PC-3 (cell line): ENCODE results near the gene TBC1D14. TPM values are rescaled to one million over a fixed set of nuclear protein-coding genes. Genes with fewer than 3 reads are reported as not detected.

Experiments used
- ATAC-seq: fragments of 200-7000 bp; cut with Tn5 transposase; 2 replicates; pipeline ENCODE4 v1.9.1; 2020; ENCODE audit warnings: mild to moderate bottlenecking, moderate library complexity
- BruUV-seq: library from RNA; stranded (reverse); fragments of 400-500 nt; replicated peaks from 2 replicates; lab custom pipeline; 2021; lab: Mats Ljungman, UMichigan
- CTCF ChIA-PET: fragments of 300-600 bp; sonication (Branson Sonifier 250); formaldehyde crosslinking; loops from one replicate; lab custom pipeline; 2022; ENCODE audit warnings: antibody characterized with exemption; lab: Charles Lee
- POLR2A ChIA-PET: fragments of 300-600 bp; sonication (Branson Sonifier 250); formaldehyde crosslinking; loops from one replicate; lab custom pipeline; 2022; ENCODE audit warnings: antibody characterized with exemption; ENCODE audit not compliant: unreplicated experiment; lab: Charles Lee
- DNase-seq: peaks from one replicate; pipeline ENCODE4 v3.0.0-alpha.2; 2015
- H2AFZ ChIP-seq: fragments of 300-600 bp; sonication (generic); 2 replicates; pipeline ENCODE4 v1.6.0; 2016; ENCODE audit warnings: antibody characterized with exemption, low read length
- H3F3A ChIP-seq: fragments of 300-600 bp; sonication (generic); one replicate; pipeline ENCODE4 v1.6.0; 2017; ENCODE audit warnings: antibody characterized with exemption, low read length, control low read depth, mild to moderate bottlenecking; ENCODE audit not compliant: unreplicated experiment
- H3K27ac ChIP-seq: fragments of 300-600 bp; sonication (generic); 2 replicates; pipeline ENCODE4 v1.5.1; 2016; ENCODE audit warnings: mild to moderate bottlenecking, low read length
- H3K27me3 ChIP-seq: fragments of 300-600 bp; sonication (generic); 2 replicates; pipeline ENCODE4 v1.6.1; 2016; ENCODE audit warnings: low read length, mixed read lengths
- H3K36me3 ChIP-seq: fragments of 300-600 bp; sonication (generic); 2 replicates; pipeline ENCODE4 v1.6.1; 2016; ENCODE audit warnings: low read depth, mixed run types, low read length, mixed read lengths
- H3K4me1 ChIP-seq: fragments of 300-600 bp; sonication (generic); 2 replicates; pipeline ENCODE4 v1.5.1; 2016; ENCODE audit warnings: low read length; ENCODE audit not compliant: insufficient read depth
- H3K4me2 ChIP-seq: fragments of 300-600 bp; sonication (generic); 2 replicates; pipeline ENCODE4 v1.6.0; 2016; ENCODE audit warnings: low read length
- H3K4me3 ChIP-seq: fragments of 300-600 bp; sonication (generic); 2 replicates; pipeline ENCODE4 v1.5.1; 2016; ENCODE audit warnings: mild to moderate bottlenecking, low read length, mixed read lengths
- H3K79me2 ChIP-seq: fragments of 300-600 bp; sonication (generic); 2 replicates; pipeline ENCODE4 v1.6.1; 2017; ENCODE audit warnings: low read length, mixed read lengths
- H3K9ac ChIP-seq: fragments of 300-600 bp; sonication (generic); 2 replicates; pipeline ENCODE4 v1.6.0; 2016; ENCODE audit warnings: mild to moderate bottlenecking, low read length
- H3K9me2 ChIP-seq: fragments of 300-600 bp; sonication (generic); replicated peaks from 2 replicates; pipeline ENCODE4 v1.6.1; 2016; ENCODE audit warnings: mixed run types, low read length, mixed read lengths
- H3K9me3 ChIP-seq: fragments of 300-600 bp; sonication (generic); 2 replicates; pipeline ENCODE4 v1.6.1; 2016; ENCODE audit warnings: low read length, mixed read lengths
- H4K20me1 ChIP-seq: fragments of 300-600 bp; sonication (generic); 2 replicates; pipeline ENCODE4 v1.6.1; 2016; ENCODE audit warnings: low read length, mixed read lengths
- EZH2 ChIP-seq: fragments of 300-600 bp; sonication (generic); IDR thresholded peaks from one replicate; pipeline ENCODE4 v1.6.1; 2017; ENCODE audit warnings: antibody characterized with exemption, mild to moderate bottlenecking, low read length; ENCODE audit not compliant: unreplicated experiment
- EZH2phosphoT487 ChIP-seq: fragments of 300-600 bp; sonication (generic); IDR thresholded peaks from 2 replicates; pipeline ENCODE4 v1.6.1; 2018; ENCODE audit warnings: mild to moderate bottlenecking, antibody characterized with exemption, low read length, borderline replicate concordance
- intact Hi-C: fragments of 100-400 bp; cut with micrococcal nuclease; formaldehyde crosslinking; loops from 2 replicates; pipeline ENCODE4 v1.9.0; 2023
- total RNA-seq: library from RNA; depleted of rRNA; stranded (reverse); fragments of >200 nt; gene quantifications from 2 replicates; pipeline ENCODE4 v1.2.3, GENCODE V29; 2014
- TF ChIP-seq, protein P1 (sequence below): fragments of 300-600 bp; sonication (generic); conservative IDR thresholded peaks from 2 replicates; pipeline ENCODE4 v1.5.1; 2017; ENCODE audit warnings: antibody characterized with exemption, low read depth, mild to moderate bottlenecking, low read length

The TBC1D14 gene
- total RNA-seq, 1 experiment from 2014 or later = 33.0 TPM

DNA sequence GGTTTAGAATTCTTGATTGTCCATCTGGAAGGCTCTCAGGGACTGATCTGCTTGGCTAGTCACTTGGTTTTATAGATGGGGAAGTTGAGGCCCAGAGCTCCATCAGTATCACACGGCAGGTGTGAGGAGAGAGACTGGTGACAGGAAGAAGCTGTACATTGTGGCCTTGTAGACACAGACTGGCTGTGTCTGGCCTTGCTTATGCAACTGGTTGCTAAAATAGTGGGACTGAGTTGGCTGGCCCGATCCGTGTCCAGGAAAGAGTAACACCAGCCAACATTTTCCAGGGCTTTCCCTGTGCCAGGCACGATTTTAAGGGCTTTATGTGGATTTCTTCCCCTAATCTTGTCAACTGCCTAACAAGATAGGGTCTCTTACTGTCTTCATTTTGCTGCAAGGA, 2.8 kb downstream of the TBC1D14 start:
- no peak overlapping the region for H3K27ac ChIP-seq
- TF ChIP-seq EZH2phosphoT487 = no peak
- TF ChIP-seq, protein P1, sequence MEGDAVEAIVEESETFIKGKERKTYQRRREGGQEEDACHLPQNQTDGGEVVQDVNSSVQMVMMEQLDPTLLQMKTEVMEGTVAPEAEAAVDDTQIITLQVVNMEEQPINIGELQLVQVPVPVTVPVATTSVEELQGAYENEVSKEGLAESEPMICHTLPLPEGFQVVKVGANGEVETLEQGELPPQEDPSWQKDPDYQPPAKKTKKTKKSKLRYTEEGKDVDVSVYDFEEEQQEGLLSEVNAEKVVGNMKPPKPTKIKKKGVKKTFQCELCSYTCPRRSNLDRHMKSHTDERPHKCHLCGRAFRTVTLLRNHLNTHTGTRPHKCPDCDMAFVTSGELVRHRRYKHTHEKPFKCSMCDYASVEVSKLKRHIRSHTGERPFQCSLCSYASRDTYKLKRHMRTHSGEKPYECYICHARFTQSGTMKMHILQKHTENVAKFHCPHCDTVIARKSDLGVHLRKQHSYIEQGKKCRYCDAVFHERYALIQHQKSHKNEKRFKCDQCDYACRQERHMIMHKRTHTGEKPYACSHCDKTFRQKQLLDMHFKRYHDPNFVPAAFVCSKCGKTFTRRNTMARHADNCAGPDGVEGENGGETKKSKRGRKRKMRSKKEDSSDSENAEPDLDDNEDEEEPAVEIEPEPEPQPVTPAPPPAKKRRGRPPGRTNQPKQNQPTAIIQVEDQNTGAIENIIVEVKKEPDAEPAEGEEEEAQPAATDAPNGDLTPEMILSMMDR = no peak
- TF ChIP-seq EZH2 = no peak
- H3F3A ChIP-seq = no peaks in the 10 kb centered on the region
- no peak overlapping the region for H3K4me2 ChIP-seq
- H3K79me2 ChIP-seq = peaks cover 24% of the 10 kb centered on the region
- H3K4me1 ChIP-seq = peaks cover 8% of the 10 kb centered on the region
- no peaks in the 10 kb centered on the region for H3K9me2 ChIP-seq
- ATAC-seq = no peak
- H4K20me1 ChIP-seq = no peaks in the 10 kb centered on the region
- no peaks in the 10 kb centered on the region for H3K27me3 ChIP-seq
- intact Hi-C loops = no loop called here
- no peak overlapping the region for H2AFZ ChIP-seq
- H3K4me3 ChIP-seq = no peak overlapping the region
- ChIA-PET CTCF (no interaction called here), POLR2A (interaction anchor here (0.6 to 0.7 kb wide), 2 partner anchors 120 to 1961 kb away, joined by 4 to 14 read pairs; no protein-coding TSS in a partner anchor)
- no peak for DNase-seq
- BruUV-seq = no TSS peak
- H3K9me3 ChIP-seq = no peaks in the 10 kb centered on the region
- no peaks in the 10 kb centered on the region for H3K36me3 ChIP-seq
- H3K9ac ChIP-seq = no peak overlapping the region

DNA sequence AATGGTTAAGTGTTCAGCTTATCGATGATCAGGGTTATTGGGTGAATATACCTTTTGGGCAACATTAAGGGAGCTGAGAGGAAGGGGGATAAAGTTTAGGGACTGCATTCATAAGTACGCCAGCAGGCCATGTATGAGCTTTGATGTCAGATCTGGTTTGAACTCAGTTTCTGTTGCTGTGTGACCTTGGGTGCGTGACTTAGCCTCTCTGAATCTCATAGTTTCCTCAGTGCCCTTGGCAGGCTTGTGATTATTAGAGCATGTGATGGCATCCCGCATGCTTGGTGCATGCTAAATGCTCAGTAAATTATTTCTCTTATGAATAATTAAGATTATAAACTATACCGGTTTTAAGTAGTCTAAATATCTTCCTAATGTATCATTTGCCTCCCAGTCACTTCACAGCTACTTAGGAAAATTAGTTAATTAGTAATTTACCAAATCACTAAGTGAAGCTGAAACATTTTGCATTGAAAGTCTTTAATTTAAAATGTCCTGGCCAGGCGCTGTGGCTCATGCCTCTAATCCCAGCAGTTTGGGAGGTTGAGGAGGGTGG, 3.8 kb downstream of the TBC1D14 start:
- Histone ChIP-seq H3K9ac (no peak overlapping the region), H3K27me3 (no peaks in the 10 kb centered on the region), H3K27ac (no peak overlapping the region), H4K20me1 (no peaks in the 10 kb centered on the region), H3K9me2 (no peaks in the 10 kb centered on the region), H3K4me3 (no peak overlapping the region), H3K9me3 (no peaks in the 10 kb centered on the region), H2AFZ (no peak overlapping the region), H3K79me2 (peaks cover 30% of the 10 kb centered on the region), H3K36me3 (no peaks in the 10 kb centered on the region), H3K4me1 (peaks cover 8% of the 10 kb centered on the region), H3F3A (no peaks in the 10 kb centered on the region), H3K4me2 (no peak overlapping the region)
- TF ChIP-seq EZH2phosphoT487 (no peak), EZH2 (no peak)
- TF ChIP-seq, protein P1 = no peak
- ATAC-seq = no peak
- BruUV-seq = no TSS peak
- intact Hi-C loops = no loop called here
- no peak for DNase-seq
- CTCF ChIA-PET = no interaction called here
- POLR2A ChIA-PET = no interaction called here

DNA sequence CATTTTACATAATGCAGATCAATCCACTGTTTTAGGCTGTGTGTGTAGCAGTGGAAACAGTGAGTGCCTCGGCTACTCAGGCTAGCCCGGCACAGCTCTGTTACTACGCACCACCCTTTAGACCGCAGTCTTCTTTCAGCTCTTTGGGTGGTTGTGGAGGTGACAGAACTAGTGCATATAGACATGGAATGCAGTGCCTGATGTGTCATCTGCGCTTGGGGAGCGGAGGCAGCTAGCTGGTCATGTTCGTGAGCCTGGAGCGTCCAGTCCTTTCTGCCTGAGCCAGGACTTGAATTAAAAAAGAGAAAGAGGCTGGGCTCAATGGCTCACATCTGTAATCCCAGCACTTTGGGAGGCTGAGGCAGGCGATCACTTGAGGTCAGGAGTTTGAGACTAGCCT, 4.8 kb downstream of the TBC1D14 start:
- POLR2A ChIA-PET = no interaction called here
- Histone ChIP-seq H3K4me2 (no peak overlapping the region), H3F3A (no peaks in the 10 kb centered on the region), H3K9me3 (no peaks in the 10 kb centered on the region), H3K79me2 (peaks cover 35% of the 10 kb centered on the region), H3K9ac (no peak overlapping the region), H3K4me1 (peaks cover 8% of the 10 kb centered on the region), H2AFZ (no peak overlapping the region), H3K9me2 (no peaks in the 10 kb centered on the region), H3K36me3 (no peaks in the 10 kb centered on the region), H3K27ac (no peak overlapping the region), H3K4me3 (no peak overlapping the region), H3K27me3 (no peaks in the 10 kb centered on the region), H4K20me1 (no peaks in the 10 kb centered on the region)
- ATAC-seq (no peak), DNase-seq (no peak)
- no TSS peak for BruUV-seq
- TF ChIP-seq, protein P1 = no peak
- TF ChIP-seq EZH2 = no peak
- TF ChIP-seq EZH2phosphoT487 = no peak
- intact Hi-C loops = no loop called here
- CTCF ChIA-PET = no interaction called here
